ENCODE data around the gene UQCRC1. TPM values are rescaled to one million over a fixed set of nuclear protein-coding genes. Genes with fewer than 3 reads are reported as not detected.

UQCRC1 gene
- total RNA-seq, 4 donors from 2014 or later: 143 to 196 (median 186) TPM

GRCh38 chr3:48561045-48561736 lies 48.3 kb downstream of the UQCRC1 start:
- TF ChIP-seq POLR2A (IDR thresholded peaks at IDR 0.05) (no peak), CTCF (IDR thresholded peaks at IDR 0.05) (peak in 2 of 5 experiments; percentile 29 to 41)
- Histone ChIP-seq H3K27me3 (no peaks in the 10 kb centered on the region), H3K4me3 (peak overlapping the region in 1 of 4 donors; percentile 32), H3K9me3 (no peaks in the 10 kb centered on the region), H3K4me1 (peaks cover 0 to 84% (median 40%) of the 10 kb centered on the region in 4 donors), H3K36me3 (no peaks in the 10 kb centered on the region), H3K27ac (peak overlapping the region; percentile 21 to 92 (median 52))
- WGBS, 2 donors: 29% methylated on average over 21 of the region's 21 CpGs
- peak in 1 of 2 donors; percentile 30 for DNase-seq (ENCODE audit: low spot score in 2 of 2)

DNA sequence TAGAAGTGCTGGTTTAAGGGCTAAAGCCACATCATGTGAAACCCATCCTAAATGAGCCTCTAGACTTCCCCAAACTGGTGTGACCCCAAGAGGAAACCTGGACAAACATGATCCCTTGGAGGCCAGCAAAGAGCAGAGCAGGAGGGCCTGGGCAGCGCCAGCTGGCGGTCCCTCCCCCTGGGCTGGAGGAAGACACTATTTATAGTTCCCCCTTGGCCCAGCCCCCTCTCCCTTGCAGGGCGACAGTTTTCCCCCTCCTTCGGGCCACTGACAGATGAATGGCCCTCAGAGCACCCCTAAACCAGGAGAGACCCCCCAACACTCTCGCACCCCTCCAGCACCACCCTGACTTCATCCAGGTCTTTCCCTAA lies 48.8 kb downstream of the UQCRC1 start:
- H3K9me3 ChIP-seq: no peaks in the 10 kb centered on the region
- peaks cover 0 to 84% (median 43%) of the 10 kb centered on the region in 4 donors for H3K4me1 ChIP-seq
- no peaks in the 10 kb centered on the region for H3K36me3 ChIP-seq
- no peak for TF ChIP-seq POLR2A (IDR thresholded peaks at IDR 0.05)
- 3 to 15% methylated on average over 5 of the region's 5 CpGs for WGBS, 2 donors
- peak overlapping the region; percentile 21 to 92 (median 52) for H3K27ac ChIP-seq
- peak overlapping the region in 1 of 4 donors; percentile 32 for H3K4me3 ChIP-seq
- no peaks in the 10 kb centered on the region for H3K27me3 ChIP-seq
- DNase-seq (ENCODE audit: low spot score in 2 of 2): no peak

DNA sequence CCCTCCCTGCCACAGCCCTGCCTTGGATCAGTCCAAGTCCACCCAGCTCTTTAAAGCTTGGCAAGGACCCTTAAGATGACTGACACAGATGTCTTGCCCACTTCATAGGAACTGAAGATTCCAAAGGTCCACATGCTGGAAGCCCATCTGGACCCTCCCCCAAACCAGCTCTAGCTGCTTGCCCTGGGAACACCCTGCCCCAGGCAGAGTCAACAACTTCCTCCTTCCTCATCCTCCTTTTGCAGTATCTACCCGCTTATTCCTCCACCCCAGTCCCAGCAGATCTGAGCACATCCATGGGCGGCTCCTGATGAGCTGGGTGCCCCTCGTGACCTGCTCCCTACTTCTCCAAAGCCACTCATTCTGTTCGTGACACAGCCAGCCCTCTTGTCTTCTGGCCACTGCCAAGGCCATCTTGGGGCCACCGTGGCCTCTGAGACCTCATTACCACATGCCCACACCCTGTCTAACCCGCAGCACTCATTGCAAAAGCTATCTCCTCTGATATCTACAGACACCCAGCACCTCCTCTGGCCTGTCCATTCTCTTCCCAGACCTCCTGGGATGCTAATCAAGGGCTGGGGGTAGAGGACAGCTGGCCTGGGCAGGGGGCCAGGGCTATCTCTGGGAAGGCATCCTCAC lies 50.8 kb downstream of the UQCRC1 start:
- Histone ChIP-seq H3K4me3 (no peak overlapping the region), H3K27me3 (no peaks in the 10 kb centered on the region), H3K36me3 (no peaks in the 10 kb centered on the region), H3K4me1 (peaks cover 0 to 68% (median 38%) of the 10 kb centered on the region in 4 donors), H3K27ac (peak overlapping the region in 3 of 4 donors; percentile 50 to 81 (median 72)), H3K9me3 (no peaks in the 10 kb centered on the region)
- 64 to 68% methylated on average over 6 of the region's 6 CpGs for WGBS, 2 donors
- peak; percentile 21 to 45 for DNase-seq (ENCODE audit: low spot score in 2 of 2)
- peak in 1 of 2 donors; percentile 8 for TF ChIP-seq POLR2A (IDR thresholded peaks at IDR 0.05)
- TF ChIP-seq EP300 (IDR thresholded peaks at IDR 0.05): no peak
- peak in 1 of 5 experiments; percentile 25 for TF ChIP-seq CTCF (IDR thresholded peaks at IDR 0.05)

DNA sequence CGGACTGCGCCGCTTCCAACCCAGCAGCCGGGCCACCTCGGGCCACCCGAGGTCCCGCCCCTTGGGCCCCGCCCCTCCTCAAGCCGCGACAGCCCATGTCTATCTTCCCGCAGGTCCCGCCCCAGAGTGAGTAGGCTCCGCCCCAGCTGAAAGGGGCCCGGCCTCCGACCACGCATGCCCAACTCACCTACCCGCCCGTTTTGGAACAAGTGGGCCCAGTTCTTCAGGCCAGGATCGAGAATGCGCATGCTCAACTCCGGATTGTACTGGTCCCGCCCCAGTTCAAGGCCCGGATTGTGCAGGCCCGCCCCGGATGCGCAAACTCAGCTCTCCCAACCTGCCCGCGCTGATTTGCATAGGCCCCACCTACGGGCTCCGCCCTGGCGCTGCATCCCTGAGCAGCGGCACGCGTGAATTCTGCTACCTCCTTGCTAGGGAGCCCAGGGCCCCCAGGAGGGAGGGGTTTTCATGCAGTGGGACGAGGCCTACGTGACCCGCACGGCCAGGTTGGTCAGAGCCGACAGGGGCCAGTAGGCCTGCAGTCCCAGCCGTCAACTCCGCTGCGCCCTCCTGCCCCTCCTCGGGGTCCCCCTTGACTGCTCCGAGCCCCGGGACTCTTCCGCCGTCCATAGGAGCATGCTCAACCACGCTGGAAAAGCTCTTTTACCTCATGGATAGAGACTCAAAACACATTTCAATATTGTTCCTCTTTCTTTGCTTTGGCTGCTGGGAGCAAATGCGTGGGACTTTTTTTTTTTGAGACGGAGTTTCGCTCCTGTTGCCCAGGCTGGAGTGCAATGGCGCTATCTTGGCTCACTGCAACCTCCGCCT lies 52.4 kb downstream of the UQCRC1 start, which contains the start of gene PFKFB4:
Gene PFKFB4 (minus strand): TSS at position 8 of the 831 bp plus-strand sequence. CDS start 26 bp downstream, outside the sequence.
- WGBS, 2 donors: 0 to 1% methylated on average over 22 to 40 of the region's 53 CpGs
- Histone ChIP-seq H3K4me1 (peaks cover 0 to 57% (median 33%) of the 10 kb centered on the region in 4 donors), H3K27ac (peak within 1 kb of the TSS; percentile 39 to 83 (median 79)), H3K4me3 (peak within 1 kb of the TSS; percentile 36 to 69 (median 64)), H3K27me3 (no peaks in the 10 kb centered on the region), H3K36me3 (no peaks in the 10 kb centered on the region), H3K9me3 (no peaks in the 10 kb centered on the region)
- peak; percentile 98 for DNase-seq (ENCODE audit: low spot score in 2 of 2)
- TF ChIP-seq EP300 (IDR thresholded peaks at IDR 0.05) (peak; percentile 74 to 96), POLR2A (IDR thresholded peaks at IDR 0.05) (peak in 1 of 2 donors; percentile 57), CTCF (IDR thresholded peaks at IDR 0.05) (peak in 2 of 5 experiments; percentile 12 to 40)

Data from tibial nerve (tissue), 4 donors.